GM21717 (cell line): Measurements from ENCODE around the gene USH2A.
A peak's percentile ranks its signal among the peaks of the same experiment; 100 is the strongest.

Experiments
- ATAC-seq: cut with Tn5 transposase; IDR thresholded peaks from one replicate; pipeline ENCODE4 v1.9.1; 2021; ENCODE audit warnings: mild to moderate bottlenecking, moderate library complexity; ENCODE audit not compliant: unreplicated experiment

The USH2A gene

DNA sequence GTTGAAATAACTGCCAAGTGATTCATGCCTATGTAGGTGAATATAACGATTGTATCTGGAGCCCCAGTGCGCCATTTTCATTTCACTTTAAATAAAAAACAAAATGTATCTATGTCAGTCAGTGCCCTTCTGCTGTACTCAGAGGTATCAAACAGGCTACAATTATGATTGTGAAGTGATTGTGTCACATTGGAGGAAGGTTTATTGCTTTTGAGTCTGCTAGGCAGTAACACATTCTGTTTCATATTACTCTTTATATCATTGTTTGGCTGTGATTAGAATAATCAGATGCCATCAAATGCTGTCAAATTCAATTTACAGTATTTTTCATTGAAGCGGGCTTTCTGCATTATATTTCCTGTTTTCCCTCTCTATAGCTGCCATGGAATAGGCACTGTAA lies 684.2 kb downstream of the USH2A start:
- no peak for ATAC-seq

DNA sequence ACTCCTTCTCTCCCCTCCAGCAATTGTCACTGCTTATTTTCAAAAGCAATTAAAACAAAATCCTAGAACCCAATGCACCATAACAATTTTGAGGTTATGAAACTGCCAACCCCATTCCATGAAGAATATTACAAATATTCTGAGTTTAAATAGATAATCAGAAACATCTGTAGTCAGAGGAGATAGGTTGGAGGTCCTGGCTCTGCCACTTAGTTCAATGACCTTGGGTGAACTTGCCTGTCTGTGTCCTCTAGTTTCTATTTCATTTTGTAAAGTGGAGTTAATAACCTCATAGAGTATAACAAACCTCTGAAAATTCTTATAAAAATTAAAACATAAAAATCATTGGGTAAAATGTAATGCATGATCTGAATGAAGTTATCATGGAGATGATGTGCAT lies 691.5 kb downstream of the USH2A start:
- no peak for ATAC-seq

DNA sequence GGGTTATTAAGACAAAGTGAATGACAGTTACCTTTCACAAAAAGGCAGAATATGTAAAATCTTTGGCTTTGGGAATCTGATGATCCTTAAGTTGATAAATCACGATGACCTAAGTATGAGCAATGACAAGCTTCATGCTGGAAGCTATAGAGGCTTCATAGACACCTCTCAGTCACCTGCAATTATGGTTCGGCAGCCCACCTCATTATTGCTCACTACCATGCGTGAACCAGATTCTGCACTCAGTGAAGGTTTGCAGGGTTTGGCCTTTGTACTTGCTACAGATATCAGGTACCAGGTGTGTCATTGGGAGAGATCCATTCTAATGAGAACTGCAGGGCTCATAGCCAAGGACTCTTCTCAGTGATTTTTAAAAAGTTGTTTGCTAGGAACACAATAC lies 692.6 kb downstream of the USH2A start:
- no peak for ATAC-seq

DNA sequence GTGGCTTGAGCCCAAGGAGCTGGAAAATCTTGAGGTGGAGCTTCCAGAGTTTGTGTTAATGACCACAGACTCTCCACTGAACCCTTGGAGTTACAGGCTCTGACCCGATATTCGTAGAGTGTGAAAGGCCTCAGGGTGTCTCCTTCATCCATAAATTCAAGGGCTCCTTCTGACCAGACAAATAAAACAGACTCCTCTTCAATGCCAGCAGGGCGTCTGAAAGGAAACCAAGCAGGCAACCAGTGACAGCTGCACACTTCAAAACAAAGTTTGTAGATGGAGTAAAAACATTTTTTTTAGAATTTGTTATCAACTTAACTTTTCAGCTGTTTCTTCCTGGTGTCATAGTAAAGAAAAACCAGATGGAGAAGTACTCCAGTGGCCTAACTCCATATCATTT lies 695.1 kb downstream of the USH2A start:
- ATAC-seq = no peak

DNA sequence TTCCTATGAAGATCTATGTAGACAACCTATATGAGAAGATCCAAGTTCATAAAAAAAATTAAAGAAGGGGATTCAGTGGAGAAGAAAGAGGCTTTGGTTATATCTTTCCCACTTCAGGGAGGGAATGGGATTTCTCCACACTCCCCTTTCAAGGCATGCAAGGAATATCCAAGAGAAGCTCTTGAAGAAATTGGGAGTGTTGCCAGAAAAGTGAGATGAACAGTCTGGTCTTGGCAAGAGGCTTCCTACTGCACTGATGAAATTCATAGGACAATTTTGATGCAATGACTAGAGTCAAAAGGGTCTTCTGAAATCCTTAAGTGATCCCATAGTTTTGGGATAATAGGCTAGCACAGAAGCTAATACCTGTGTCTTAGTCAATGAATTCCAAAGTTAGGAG lies 703.1 kb downstream of the USH2A start:
- ATAC-seq = no peak

DNA sequence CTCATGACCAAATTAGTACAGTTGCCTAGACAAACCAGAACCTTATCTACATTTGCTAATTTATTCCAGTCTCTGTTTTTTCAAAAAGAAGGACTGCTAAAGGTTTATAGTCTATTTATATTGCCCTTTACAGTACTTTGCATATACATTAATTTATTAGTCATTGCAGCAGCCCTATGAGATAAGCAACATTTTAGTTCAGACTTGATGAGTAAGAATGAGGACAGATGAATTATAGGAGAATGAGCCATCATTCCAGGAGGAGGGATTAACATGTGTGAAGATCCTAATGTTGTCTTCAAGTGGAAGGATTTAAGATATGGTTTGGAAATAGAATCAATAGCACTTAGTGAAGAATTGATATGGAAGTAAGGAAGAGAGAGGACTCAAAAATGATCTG lies 703.7 kb downstream of the USH2A start:
- no peak for ATAC-seq

DNA sequence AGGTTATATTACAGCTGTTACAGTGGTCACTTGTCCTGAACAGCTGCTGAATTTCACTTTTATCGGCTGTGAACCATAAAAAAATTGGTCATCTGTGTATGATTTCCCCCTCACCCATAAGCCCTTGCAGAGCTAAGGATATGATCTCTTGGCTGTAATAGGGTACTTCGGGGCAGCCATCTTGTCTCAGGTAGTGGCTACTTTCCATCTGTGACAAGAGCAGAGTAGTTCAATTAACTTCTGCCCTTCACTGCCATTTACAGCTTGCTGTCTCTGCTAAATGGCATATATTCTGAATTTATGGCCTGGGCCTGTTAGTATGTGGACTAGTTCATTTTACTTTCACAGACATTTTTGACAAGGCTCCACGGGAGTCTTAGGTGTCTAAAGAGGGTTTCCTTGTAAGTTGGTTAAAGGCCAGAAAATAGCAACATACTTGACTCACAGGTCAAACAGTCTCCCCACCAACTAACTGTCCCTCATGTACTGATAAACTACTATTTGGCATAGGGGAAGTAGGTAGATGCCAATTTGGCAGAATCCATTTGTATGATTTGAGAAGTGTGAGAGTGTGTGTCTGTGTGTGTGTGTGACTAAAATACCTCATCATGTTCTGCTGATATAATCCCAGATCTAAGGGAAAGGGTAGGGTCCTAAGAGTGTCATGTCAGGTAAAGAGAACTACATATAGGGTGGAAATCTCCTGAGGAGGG lies 704.5 kb downstream of the USH2A start:
- ATAC-seq = no peak

DNA sequence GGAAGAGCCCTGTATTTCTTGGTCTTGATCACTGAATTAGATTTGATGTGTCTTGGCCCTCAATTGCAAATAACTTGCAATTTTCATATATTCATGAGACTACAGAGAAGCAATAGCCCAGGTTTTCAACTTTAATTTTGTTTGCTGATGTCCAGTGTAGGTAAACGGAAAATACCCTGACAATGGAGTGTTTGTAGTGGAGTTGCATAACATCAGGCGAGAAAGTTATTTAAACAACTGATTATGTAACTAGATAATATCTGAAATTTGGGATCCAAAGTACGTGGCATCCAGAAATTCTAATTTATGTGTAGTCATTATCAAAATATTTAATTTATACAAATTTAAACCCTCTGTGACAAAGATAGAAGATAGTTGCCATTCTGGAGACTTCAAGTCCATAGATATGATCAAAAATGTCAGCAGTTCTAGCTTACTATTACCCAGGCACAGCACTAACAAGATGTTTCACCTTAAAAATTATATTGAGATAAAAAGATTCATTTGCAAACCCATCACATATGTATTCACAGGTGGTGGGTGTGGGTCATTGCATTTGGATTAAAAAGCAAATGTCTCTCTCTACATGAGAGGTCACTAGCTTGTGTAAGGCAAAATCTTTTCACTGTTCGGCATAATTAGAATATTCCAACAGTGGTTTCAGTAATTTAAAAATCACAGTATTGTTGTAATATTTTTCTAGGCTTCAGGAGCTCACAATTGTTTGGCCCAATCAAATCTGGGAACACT lies 705.4 kb downstream of the USH2A start:
- no peak for ATAC-seq

DNA sequence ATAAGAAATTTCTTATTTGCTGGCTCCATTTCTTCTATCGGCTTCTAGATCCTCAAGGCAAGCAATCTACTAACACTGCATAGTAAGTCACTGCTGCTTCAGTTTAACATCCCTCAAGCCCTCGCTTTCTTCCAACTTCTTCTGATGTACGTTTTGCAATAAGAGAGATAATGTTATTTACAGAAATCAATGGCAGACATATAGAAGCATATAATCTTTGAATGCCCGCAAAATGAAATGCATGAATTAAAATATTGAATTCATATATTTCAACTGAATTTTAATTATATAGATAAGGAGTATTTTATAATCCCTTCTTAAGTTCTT lies 712.4 kb downstream of the USH2A start:
- ATAC-seq = no peak

DNA sequence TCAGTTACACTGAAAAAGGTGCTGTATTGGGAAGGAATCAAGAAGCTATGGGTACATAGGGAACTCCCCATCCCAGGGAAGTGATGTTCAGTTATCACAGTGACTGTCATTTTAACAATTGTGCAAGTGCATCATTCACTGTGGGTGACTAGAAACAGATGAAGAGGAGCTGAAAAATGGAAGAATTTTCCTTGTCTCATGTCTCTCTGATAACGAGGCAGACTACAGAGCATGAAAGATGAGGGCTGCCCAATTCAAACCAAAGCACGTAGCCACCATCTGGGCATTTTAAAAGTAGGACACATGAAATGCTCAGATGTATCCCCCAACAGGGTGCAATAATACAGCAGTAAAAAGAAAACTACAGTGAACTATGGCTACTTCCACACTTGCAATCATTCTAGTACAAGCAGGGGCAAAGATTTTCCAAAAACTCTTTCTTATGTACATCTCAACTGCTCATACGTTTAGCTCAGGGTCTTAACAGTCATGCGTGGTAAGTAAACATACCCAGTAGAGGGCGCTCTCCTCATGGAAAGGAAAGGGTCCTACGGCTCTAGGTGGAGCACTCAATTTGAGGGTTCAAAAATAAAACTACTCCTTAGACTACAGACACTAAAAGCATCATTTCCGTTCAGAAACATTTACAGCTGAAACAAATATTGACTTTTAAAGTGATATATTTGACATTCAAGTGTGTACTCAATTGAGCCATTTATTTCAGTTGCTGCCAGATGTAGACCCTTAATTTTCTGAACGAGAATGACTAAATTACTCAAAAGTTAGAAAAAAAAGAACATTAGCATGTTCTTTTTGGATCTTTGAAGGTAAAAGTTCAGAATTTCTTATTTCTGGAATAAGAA lies 713.0 kb downstream of the USH2A start:
- ATAC-seq = peak; percentile 82

DNA sequence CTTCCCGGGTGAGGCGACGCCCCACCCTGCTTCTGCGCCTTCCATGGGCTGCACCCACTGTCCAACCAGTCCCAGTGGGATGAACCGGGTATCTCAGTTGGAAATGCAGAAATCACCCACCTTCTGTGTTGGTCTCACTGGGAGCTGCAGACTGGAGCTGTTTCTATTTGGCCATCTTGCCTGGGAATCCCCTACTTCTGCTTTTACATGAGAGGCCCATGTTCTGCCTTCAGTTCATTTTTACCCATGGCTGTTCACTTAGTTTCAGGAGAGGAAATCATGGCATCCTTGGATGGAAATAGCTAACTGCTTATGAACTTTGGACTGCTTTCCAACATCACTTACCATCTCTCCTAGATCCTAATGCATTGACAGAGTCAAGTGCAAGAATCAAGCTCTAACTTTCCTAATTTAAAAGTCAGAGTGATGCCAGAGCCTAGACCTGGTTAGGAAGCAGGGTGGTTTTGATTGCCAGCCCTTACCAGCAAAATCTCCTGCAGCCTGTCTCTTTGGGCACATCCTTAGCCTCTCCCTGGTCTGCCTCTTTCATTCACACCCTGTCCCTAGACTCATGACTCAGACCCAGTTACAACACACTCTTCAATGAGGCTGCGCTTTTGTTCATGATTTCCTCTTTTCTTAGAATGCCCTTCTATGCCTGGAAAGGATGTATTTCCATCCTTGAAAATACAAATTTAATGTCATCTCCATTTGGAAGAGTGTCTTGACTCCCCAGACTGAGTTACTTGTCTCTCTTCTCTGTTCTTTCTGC lies 719.0 kb downstream of the USH2A start:
- ATAC-seq = no peak

DNA sequence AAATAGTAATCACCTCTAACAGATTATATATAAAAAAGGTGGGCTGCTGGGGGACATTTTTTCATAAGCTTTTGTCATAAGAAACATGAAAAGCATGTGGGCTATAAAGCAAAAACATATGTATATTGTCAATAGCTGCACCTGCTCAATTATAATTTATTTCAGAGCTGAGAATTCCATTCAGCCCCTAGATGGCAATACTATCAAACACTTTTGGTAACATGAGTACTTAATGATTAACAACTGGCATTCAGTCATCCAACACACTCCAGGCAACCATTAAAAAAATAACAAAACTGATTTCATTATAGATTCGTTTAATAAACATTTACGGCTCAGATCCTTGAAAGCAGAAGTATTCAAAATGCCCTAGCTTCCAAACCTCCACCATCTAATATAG lies 741.0 kb downstream of the USH2A start:
- no peak for ATAC-seq

DNA sequence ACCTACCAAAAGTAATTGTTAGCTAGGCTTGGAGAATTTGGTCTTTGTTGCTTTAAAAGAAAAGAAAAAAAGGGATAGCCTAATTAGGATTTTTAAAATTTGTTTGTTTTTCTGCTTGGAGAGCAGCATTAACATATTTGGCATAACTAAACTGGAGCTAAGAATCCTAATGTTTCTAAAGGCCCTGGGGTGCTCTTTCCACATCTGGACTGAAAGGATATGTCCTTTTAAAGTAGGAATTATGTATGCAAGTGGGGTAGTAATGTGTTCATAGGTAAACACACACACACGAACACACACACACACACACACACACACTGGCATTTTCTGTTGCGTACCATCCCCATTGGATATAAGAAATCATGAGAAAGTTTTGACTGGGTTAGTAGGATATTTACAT lies 742.2 kb downstream of the USH2A start:
- no peak for ATAC-seq

DNA sequence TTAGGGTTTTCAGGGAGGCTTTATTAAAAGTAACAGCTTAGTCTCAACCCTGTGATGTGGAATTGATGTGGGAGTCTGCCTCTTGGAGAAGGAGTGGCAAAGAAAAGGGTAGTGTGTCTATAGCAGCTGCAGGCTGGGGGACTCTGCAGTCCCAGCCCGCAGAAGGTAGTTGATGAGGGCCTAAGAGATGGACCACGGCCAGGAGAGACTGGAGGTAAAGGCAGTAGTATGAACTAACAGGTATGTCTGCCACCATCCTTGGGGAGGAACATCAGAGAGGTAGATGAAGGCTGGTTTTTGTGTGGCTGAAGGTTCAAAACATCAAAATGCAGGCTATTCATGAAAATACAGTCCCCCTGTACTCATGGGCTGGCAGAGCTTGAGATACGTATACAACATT lies 744.0 kb downstream of the USH2A start:
- no peak for ATAC-seq

DNA sequence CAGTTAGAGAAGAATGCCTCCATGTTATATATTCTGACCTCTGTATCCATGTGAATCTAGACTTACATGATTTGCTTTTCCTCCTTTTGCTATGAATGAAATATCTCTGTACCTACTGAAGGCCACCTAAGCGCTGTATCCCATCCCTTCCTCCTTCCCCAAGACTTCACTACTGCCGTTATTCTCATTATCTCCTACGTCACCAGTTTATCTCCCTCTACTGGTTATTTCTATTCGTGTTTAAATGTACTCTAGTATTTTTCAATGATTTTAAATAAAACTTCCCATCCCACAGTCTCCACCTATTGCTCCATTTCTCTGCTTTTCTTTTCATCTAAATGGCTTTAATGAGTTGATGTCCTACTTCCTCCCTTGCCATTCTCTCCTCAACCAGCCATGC lies 746.1 kb downstream of the USH2A start:
- no peak for ATAC-seq

DNA sequence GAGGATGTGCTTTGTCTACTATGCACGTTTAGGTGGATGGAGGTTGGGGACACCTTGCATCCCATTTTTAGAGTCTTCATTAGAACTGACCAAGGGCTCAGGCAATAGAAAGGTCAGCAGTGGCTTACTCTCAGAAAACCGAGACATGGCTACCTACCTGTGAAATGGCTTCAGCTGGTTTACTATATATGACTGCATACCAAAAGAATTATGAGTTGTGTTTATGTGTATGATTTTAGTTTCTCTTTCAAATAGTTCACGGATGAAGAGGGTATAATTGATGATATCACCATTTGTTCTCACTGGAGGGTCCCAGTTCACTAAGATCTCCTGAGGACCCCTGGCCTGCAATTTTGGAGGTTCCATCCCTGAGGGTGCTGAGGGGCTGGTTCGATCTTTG lies 749.3 kb downstream of the USH2A start:
- ATAC-seq = no peak

DNA sequence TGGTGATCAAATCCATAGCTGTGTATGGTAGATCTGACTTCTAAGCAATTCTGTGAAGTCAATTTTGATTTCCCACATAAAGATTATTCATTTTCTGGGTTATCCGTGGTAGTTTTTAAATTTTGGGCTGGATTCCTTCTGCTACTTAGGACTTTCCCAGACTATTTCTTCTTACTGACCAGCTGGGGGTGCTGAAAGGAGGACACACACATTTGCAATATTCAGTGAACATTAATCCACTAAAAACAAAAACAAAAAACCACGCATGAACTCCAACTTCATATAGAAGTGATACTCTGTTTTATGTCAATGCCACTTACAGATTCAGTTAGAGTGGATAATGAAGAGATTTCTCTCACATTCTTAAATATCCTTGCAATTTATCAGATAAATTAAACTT lies 750.8 kb downstream of the USH2A start:
- no peak for ATAC-seq

DNA sequence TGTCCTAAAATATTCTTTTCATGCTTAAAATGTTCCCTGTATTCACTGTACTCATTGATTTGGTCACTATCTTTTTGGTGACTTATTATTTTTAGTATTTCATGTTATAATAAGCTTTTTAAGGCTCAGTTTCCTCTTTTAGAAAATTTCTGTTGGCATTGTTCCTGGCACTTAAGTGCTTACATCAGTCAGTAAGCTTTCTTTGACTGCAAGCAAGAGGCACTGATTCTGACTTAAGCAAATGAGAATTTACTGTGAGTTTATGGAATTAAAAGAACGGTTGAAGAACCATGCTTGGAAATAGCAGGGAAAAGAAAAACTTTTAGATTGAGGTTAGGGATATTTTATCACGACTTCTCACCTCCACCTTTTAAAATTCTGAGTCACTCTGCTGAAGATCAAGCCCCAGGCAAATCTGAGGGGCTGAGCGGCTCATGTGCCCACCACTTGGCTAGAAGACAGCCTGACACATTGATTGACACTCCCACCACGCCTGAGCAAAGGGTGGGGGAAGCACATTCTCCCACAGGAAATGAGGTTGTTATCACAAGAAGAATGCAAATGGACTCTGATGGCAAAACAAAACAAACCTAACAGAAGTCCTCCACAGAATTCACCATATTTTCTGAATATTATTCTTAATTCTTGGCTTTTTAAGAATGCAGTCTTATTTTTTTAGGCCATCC lies 753.3 kb downstream of the USH2A start:
- no peak for ATAC-seq

DNA sequence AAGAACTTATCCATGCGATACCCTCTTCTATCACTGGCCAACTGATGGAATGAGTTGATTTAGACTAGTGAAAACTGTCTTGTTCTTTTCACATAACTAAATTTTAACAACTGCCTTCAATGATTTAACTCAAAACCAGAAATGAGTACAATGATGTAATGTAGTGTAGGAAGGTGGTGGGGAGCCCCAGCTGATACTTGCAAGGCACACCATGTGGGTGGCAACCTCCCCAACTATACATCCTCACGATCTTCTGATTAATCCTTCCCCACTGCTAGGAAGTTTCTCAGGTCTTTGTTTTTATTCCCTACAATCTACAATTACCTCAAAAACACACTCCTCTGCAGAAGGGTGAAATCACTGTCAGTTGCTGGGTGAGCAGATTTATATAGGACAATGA lies 755.5 kb downstream of the USH2A start:
- ATAC-seq = no peak

DNA sequence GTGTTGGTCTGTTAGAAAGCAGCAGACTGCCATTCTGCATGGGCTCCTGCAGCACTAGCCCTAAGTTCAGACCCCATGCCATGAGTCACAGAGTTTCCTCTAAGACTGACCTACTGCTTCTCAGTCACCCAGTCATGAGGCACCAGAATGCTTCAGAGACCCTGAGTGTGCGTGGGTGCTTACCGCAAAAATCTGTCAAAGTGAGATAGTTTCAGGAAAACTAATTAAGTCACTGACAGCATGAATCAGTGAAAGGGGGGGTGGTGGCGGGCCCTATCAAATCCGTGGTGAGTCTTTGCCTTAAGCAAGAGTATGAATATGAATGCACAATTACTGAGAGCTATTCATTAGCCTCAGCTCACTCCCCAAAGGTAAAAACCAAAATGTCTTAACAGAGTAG lies 758.0 kb downstream of the USH2A start:
- peak; percentile 49 for ATAC-seq

DNA sequence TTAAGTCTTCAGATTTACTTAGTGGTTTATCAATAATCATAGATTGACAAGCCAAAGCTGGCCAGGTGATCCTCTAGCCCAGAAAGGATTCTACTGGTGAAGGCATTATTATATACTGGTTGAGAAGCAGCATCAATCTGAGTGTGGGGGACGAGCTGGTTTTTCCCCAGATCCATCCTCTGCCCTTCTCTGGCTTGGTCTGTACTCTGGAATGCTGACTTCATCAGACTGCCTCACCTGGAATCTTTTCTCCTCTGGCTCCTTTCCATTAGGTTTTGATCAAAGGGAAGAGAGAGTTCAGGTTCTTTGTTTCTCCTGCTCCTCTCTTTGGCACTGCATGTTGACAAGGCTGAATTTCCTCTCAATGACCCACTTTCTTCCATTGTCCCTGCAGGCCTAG lies 762.2 kb downstream of the USH2A start:
- no peak for ATAC-seq
